Lung (tissue), 12 donors: Measurements from ENCODE around the gene DGCR2. TPM values are rescaled to one million over a fixed set of nuclear protein-coding genes. Genes with fewer than 3 reads are reported as not detected.

Experiments used
- ATAC-seq: fragments of 200-7000 bp; cut with Tn5 transposase; one replicate; pipeline ENCODE4 v1.9.1; 2020; ENCODE audit warnings: moderate number of reproducible peaks; ENCODE audit not compliant: insufficient read depth, low FRiP score
- DNase-seq, 3 donors: peaks; one replicate each; pipeline ENCODE4 v3.0.0-alpha.2; 2013 to 2017
- H3K27ac ChIP-seq, 2 donors: one replicate each; pipeline ENCODE4 v1.5.1; 2013; ENCODE audit warnings: mild to moderate bottlenecking in 2 of 2, moderate library complexity in 2 of 2, control low read depth in 1 of 2, inconsistent platforms in 1 of 2, low read depth in 1 of 2, low read length in 1 of 2
- H3K27me3 ChIP-seq, 3 donors: one replicate each; pipeline ENCODE4 v1.5.1; 2013; ENCODE audit warnings: low read length in 2 of 3; ENCODE audit not compliant: control insufficient read depth in 3 of 3, insufficient read depth in 3 of 3
- H3K36me3 ChIP-seq, 4 donors: one replicate each; pipeline ENCODE4 v1.5.1; 2013; ENCODE audit warnings: low read length in 4 of 4, mild to moderate bottlenecking in 1 of 4, moderate library complexity in 1 of 4; ENCODE audit not compliant: control insufficient read depth in 4 of 4, insufficient read depth in 4 of 4
- H3K4me1 ChIP-seq, 5 donors: one replicate each; pipeline ENCODE4 v1.5.1; 2013; ENCODE audit warnings: low read length in 5 of 5, mild to moderate bottlenecking in 2 of 5, moderate library complexity in 1 of 5; ENCODE audit not compliant: control insufficient read depth in 5 of 5, insufficient read depth in 5 of 5
- H3K4me3 ChIP-seq: one replicate; pipeline ENCODE4 v1.5.1; 2013; ENCODE audit warnings: mild to moderate bottlenecking, control low read depth, moderate library complexity
- H3K9ac ChIP-seq, 2 donors: one replicate each; pipeline ENCODE4 v1.5.1; 2013; ENCODE audit warnings: low read length in 2 of 2, control low read depth in 1 of 2; ENCODE audit not compliant: insufficient read depth in 1 of 2
- H3K9me3 ChIP-seq, 4 donors: one replicate each; pipeline ENCODE4 v1.5.1; 2013; ENCODE audit warnings: low read length in 3 of 4, mild to moderate bottlenecking in 1 of 4, moderate library complexity in 1 of 4; ENCODE audit not compliant: control insufficient read depth in 4 of 4, insufficient read depth in 3 of 4
- CTCF ChIP-seq: IDR thresholded peaks from 2 replicates; pipeline ENCODE4 v1.5.1; 2012; ENCODE audit warnings: mild to moderate bottlenecking; ENCODE audit errors: control extremely low read depth, extremely low read depth
- WGBS, 2 donors: extraction: QIAGEN DNeasy Blood & Tissue Kit; methylation state at CpG; one replicate each; pipeline ENCODE4 v1.1.7; 2013; 5-methylcytosine and 5-hydroxymethylcytosine counted together
- polyA plus RNA-seq, 2 donors: library from polyadenylated mRNA; stranded (reverse); fragments of 200-250 nt; gene quantifications; one replicate each; pipeline ENCODE4 v1.2.1, GENCODE V29; 2013
- total RNA-seq, 2 donors: library from RNA; depleted of rRNA in 1 of 2; stranded (reverse); fragments of >200 nt in 1 of 2; gene quantifications; one replicate each; pipeline ENCODE4 v1.2.1, GENCODE V29; 2014 to 2021
- donor health status: control.
- donor health status: control.
- donor health status: Bipolar disorder and iron deficiency.
- donor health status: healthy.
- donor health status: DM: yes; HTN: yes; CAD: no.

Gene DGCR2
- total and polyA plus RNA-seq, 4 donors: 40.4 to 77.4 (median 50.5) TPM

- Histone ChIP-seq H3K36me3 (no peaks in the 10 kb centered on the region), H3K4me1 (peaks cover 4 to 33% (median 11%) of the 10 kb centered on the region in 5 donors), H3K9me3 (no peaks in the 10 kb centered on the region), H3K4me3 (peak overlapping the region; percentile 92), H3K27ac (peak overlapping the region; percentile 97 to 98), H3K9ac (peak overlapping the region in 1 of 2 donors; percentile 76), H3K27me3 (no peaks in the 10 kb centered on the region)
- no peak for TF ChIP-seq CTCF
- ATAC-seq (no peak), DNase-seq (peak in 1 of 3 donors; percentile 24)
- WGBS, 2 donors: 18 to 26% methylated on average over 23 of the region's 23 CpGs
These were observed 1.2 kb downstream of the DGCR2 start for GRCh38 chr22:19120829-19121630.

- peaks cover 4 to 39% (median 16%) of the 10 kb centered on the region in 5 donors for H3K4me1 ChIP-seq
- no peak for DNase-seq
- TF ChIP-seq CTCF: no peak
- no peak overlapping the region for H3K9ac ChIP-seq
- no peaks in the 10 kb centered on the region for H3K36me3 ChIP-seq
- H3K27ac ChIP-seq: peak overlapping the region in 1 of 2 donors; percentile 40
- H3K4me3 ChIP-seq: no peak overlapping the region
- no peak for ATAC-seq
- no peaks in the 10 kb centered on the region for H3K9me3 ChIP-seq
- WGBS, 2 donors: 81 to 86% methylated on average over 8 of the region's 8 CpGs
- no peaks in the 10 kb centered on the region for H3K27me3 ChIP-seq
These were observed 2.3 kb downstream of the DGCR2 start for GRCh38 chr22:19119949-19120348.

DNA sequence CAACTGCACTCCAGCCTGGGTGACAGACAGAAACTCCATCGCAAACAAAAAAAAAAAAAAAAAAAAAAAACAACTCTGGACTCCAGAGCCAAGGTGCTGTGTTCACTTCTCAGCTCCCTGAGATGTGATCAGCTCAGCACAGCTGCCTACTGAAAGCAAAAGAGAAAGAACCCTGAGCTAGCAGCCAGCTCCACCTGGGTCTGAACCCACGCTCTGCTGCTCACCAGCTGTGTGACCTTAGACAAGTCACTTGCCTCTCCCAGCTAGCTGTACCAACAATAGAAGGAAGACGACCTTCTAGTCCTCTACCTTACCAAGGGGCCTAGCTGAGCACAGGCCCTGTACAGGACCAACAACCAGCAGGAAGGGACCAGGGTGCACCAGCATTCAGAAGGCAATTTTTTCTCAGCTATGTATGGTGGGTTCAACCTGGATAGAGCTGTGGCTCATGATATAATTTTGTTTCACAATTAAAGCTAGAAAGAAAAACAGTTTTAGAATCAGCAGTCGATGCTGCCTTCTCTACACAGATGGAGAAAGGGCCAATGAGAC, 3.8 kb downstream of the DGCR2 start:
- H3K4me1 ChIP-seq: peaks cover 4 to 45% (median 20%) of the 10 kb centered on the region in 5 donors
- TF ChIP-seq CTCF: no peak
- ATAC-seq (no peak), DNase-seq (no peak)
- H3K4me3 ChIP-seq: no peak overlapping the region
- H3K9me3 ChIP-seq: no peaks in the 10 kb centered on the region
- no peak overlapping the region for H3K27ac ChIP-seq
- no peaks in the 10 kb centered on the region for H3K27me3 ChIP-seq
- H3K9ac ChIP-seq: no peak overlapping the region
- no peaks in the 10 kb centered on the region for H3K36me3 ChIP-seq
- WGBS, 2 donors: 93 to 99% methylated on average over 4 of the region's 4 CpGs
